GM19023 (cell line): ENCODE measurements around the gene PLA2G12A.

ENCODE experiments used
- ATAC-seq: cut with Tn5 transposase; IDR thresholded peaks from one replicate; pipeline ENCODE4 v1.9.1; 2021; ENCODE audit warnings: mild to moderate bottlenecking, moderate library complexity; ENCODE audit not compliant: unreplicated experiment

The PLA2G12A gene

GRCh38 chr4:109729718-109730618 lies at the start of gene PLA2G12A:
TSS of gene PLA2G12A (minus strand) at chr4:109730070. CDS start at chr4:109729809, 261 bp downstream.
- ATAC-seq, result peak; percentile 86

- ATAC-seq, result no peak
Measured at GRCh38 chr4:109764789-109765402, 35.0 kb upstream of the PLA2G12A start.

- ATAC-seq, result no peak
Measured at GRCh38 chr4:109764376-109764775, 34.5 kb upstream of the PLA2G12A start.

- no peak for ATAC-seq
Measured at GRCh38 chr4:109760682-109761081, 30.8 kb upstream of the PLA2G12A start.

- ATAC-seq, result no peak
Measured at GRCh38 chr4:109755656-109756055, 25.8 kb upstream of the PLA2G12A start.

GRCh38 chr4:109754093-109754857 lies 24.4 kb upstream of the PLA2G12A start:
- ATAC-seq, result no peak

- ATAC-seq, result no peak
Measured at GRCh38 chr4:109752525-109752924, 22.7 kb upstream of the PLA2G12A start.

- no peak for ATAC-seq
Measured at GRCh38 chr4:109751852-109752251, 22.0 kb upstream of the PLA2G12A start.

- no peak for ATAC-seq
Measured at GRCh38 chr4:109750652-109751244, 20.9 kb upstream of the PLA2G12A start.

GRCh38 chr4:109749388-109750082 lies 19.7 kb upstream of the PLA2G12A start:
- no peak for ATAC-seq

GRCh38 chr4:109748114-109748513 lies 18.2 kb upstream of the PLA2G12A start:
- no peak for ATAC-seq

- no peak for ATAC-seq
Measured at GRCh38 chr4:109746728-109747127, 16.9 kb upstream of the PLA2G12A start.

- ATAC-seq, result no peak
Measured at GRCh38 chr4:109745830-109746229, 16.0 kb upstream of the PLA2G12A start.

- ATAC-seq, result no peak
Measured at GRCh38 chr4:109739547-109739946, 9.7 kb upstream of the PLA2G12A start.

GRCh38 chr4:109738104-109738872 lies 8.4 kb upstream of the PLA2G12A start:
- no peak for ATAC-seq

- ATAC-seq, result no peak
Measured at GRCh38 chr4:109735566-109736365, 5.9 kb upstream of the PLA2G12A start.

GRCh38 chr4:109733728-109734127 lies 3.9 kb upstream of the PLA2G12A start:
- no peak for ATAC-seq

- no peak for ATAC-seq
Measured at GRCh38 chr4:109730619-109731545, 1.0 kb upstream of the PLA2G12A start.
